Suprapubic skin (tissue), 4 donors: Measurements from ENCODE around the gene CD40.

Experiments used
- CTCF ChIP-seq, 2 donors: fragments of 200-600 bp in 1 of 2; fragments of 450-650 bp in 1 of 2; sonication (generic) in 1 of 2; IDR thresholded peaks; one replicate each; pipeline ENCODE4 v1.5.1; 2016 to 2019; ENCODE audit warnings: antibody characterized with exemption in 2 of 2, mild to moderate bottlenecking in 1 of 2, moderate library complexity in 1 of 2
- EP300 ChIP-seq: sonication (generic); formaldehyde crosslinking; IDR thresholded peaks from one replicate; pipeline ENCODE4 v1.6.1; 2017; ENCODE audit warnings: antibody characterized with exemption
- POLR2A ChIP-seq, 2 donors: fragments of 450-650 bp; IDR thresholded peaks; one replicate each; pipeline ENCODE4 v1.6.1; 2017; ENCODE audit warnings: antibody characterized with exemption in 2 of 2, mild to moderate bottlenecking in 2 of 2, moderate library complexity in 2 of 2
- POLR2AphosphoS5 ChIP-seq, 3 donors: sonication (generic); formaldehyde crosslinking; IDR thresholded peaks; one replicate each; pipeline ENCODE4 v1.6.1; 2017; ENCODE audit warnings: antibody characterized with exemption in 3 of 3

GRCh38 chr20:46161921-46162320, 43.8 kb downstream of the CD40 start:
- no peak for TF ChIP-seq POLR2A (IDR thresholded peaks at IDR 0.05)
- TF ChIP-seq CTCF (IDR thresholded peaks at IDR 0.05), result no peak
- TF ChIP-seq POLR2AphosphoS5 (IDR thresholded peaks at IDR 0.05), result no peak
- no peak for TF ChIP-seq EP300
